Stimulated activated CD4-positive, alpha-beta T cell treated with anti-CD3 and anti-CD28 coated beads, Interleukin-2, amount 100 ng/mL, for 24 hours (primary cell): Measurements from ENCODE around the gene TPGS1.

ENCODE experiments used
- DNase-seq, 2 donors: peaks; one replicate each; pipeline ENCODE4 v3.0.0-alpha.2; 2020

The TPGS1 gene

DNA sequence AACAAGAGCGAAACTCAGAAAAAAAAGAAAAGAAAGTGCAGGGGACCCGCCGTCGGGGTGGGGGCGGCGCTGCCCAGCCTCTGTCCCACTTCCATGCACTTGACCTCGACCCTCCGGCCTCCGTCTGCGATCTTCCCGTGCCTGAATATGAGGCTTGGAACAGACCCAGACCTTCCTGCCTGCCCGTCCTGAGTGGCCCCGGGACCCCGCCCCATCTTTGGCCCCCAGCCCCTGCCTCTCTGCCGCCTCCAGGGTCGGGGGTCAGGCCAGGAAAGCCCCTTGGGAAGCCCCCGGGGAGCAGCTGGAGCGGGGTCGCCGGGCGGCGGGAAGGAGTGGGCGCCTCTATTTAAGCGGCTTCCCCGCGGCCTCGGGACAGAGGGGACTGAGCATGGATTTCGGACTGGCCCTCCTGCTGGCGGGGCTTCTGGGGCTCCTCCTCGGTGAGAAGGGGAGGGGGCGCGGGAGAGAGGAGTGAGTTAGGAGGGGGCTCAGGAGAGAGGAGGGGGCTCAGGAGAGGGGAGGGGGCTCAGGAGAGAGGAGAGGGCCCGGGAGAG lies 11.1 kb upstream of the TPGS1 start, which contains the start of gene MADCAM1:
MADCAM1 (plus strand) TSS at position 375 of the 554 bp plus-strand sequence; CDS start at position 389, 14 bp downstream.
- DNase-seq = no peak

DNA sequence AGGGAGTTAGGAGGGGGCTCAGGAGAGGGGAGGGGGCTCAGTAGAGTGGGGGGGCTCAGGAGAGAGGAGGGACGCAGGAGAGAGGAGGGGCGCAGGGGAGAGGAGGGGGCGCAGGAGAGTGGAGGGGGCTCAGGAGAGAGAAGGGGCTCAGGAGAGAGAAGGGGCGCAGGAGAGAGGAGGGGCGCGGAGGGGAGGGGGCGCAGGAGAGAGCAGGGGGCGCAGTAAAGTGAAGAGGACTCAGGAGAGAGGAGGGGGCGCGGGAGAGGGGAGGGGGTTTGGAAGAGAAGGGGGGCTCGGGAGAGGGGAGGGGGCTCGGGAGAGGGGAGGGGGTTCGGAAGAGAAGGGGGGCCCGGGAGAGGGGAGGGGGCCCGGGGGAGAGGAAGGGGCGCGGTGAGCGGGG lies 10.3 kb upstream of the TPGS1 start:
- DNase-seq = no peak

DNA sequence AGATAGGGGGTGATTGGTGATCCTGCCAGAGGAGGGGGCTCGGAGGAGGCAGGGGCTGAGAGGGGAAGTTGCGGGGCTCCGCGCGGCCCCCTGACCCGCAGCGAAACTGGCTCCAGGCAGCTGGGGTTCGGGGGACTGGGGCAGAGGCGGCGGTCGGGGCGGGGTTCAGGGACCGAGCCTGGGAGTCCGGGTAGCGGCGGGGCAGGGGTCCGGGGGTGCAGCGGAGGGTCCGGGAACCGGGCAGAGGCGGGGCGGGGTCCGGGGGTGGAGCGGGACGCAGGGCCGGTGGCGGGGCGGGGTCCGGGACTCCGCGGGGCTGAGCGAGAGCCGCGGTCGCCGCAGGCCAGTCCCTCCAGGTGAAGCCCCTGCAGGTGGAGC lies 9.8 kb upstream of the TPGS1 start:
- DNase-seq = no peak

DNA sequence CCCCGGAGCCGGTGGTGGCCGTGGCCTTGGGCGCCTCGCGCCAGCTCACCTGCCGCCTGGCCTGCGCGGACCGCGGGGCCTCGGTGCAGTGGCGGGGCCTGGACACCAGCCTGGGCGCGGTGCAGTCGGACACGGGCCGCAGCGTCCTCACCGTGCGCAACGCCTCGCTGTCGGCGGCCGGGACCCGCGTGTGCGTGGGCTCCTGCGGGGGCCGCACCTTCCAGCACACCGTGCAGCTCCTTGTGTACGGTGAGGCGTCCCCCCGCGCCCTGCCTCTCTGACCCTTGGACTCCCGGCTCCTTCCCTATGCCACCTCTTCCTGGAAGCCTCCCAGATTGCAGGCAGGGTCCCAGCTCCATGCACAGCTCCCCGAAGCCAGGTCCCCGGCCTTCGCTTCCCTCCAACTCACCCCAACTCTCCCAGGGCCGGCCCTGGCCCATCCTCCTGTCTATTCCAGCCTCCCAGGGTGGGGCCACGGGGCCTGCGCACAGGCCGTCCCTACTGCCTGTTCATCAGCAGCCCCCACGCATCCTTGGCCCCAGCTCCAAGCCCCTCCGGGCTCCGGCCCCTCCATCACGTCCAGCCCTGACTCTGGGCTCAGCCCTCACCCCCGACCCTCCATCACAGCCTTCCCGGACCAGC lies 9.3 kb upstream of the TPGS1 start:
- no peak for DNase-seq

DNA sequence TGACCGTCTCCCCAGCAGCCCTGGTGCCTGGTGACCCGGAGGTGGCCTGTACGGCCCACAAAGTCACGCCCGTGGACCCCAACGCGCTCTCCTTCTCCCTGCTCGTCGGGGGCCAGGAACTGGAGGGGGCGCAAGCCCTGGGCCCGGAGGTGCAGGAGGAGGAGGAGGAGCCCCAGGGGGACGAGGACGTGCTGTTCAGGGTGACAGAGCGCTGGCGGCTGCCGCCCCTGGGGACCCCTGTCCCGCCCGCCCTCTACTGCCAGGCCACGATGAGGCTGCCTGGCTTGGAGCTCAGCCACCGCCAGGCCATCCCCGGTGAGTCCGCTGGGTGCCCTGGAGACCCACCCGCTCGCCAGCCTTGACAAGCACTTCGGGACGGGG lies 8.8 kb upstream of the TPGS1 start:
- DNase-seq = no peak

DNA sequence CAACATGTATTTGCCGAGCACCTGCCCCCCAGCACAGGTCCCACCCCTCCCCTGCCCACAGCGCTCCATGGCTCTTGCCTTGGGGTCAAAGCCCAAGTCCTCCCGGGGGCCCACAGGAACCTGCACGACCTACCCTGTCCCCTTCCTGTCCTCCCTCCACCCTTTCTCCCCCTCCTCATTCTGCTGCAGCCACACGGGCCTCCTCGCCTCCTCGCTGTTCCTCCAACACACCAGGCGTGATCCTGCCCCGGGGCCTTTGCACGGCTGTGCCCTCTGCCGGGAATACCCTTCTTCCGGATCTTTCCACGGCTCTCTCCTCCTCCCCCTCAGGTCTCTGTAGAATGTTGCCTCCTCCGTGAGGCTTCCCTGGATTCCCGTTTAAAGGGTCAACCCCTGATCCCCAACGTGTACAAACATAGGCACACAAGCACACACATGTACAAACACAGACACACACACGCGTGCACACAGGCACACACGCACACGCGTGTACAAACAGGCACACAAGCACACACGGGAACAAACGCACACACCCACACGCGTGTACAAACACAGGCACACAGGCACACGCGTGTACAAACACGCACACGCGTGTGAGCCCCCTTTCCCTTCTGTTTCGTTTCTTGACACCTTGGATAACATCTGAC lies 8.2 kb upstream of the TPGS1 start:
- DNase-seq = no peak

DNA sequence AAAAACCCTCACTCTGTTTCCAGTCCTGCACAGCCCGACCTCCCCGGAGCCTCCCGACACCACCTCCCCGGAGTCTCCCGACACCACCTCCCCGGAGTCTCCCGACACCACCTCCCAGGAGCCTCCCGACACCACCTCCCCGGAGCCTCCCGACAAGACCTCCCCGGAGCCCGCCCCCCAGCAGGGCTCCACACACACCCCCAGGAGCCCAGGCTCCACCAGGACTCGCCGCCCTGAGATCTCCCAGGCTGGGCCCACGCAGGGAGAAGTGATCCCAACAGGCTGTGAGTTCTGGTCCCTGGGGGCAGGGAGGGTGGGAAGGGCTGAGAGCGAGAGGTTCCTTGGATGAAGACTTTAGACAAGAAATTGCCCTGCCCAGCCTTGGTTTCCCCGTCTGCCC lies 5.7 kb upstream of the TPGS1 start:
- DNase-seq = no peak

DNA sequence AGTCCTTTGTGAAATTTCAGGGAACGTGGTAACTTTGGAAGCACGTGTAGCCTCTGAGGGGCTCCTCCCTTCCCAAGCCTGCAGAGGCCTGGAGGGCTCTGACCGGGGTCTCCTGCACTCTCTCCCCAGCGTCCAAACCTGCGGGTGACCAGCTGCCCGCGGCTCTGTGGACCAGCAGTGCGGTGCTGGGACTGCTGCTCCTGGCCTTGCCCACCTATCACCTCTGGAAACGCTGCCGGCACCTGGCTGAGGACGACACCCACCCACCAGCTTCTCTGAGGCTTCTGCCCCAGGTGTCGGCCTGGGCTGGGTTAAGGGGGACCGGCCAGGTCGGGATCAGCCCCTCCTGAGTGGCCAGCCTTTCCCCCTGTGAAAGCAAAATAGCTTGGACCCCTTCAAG lies 2.7 kb upstream of the TPGS1 start:
- DNase-seq = no peak

DNA sequence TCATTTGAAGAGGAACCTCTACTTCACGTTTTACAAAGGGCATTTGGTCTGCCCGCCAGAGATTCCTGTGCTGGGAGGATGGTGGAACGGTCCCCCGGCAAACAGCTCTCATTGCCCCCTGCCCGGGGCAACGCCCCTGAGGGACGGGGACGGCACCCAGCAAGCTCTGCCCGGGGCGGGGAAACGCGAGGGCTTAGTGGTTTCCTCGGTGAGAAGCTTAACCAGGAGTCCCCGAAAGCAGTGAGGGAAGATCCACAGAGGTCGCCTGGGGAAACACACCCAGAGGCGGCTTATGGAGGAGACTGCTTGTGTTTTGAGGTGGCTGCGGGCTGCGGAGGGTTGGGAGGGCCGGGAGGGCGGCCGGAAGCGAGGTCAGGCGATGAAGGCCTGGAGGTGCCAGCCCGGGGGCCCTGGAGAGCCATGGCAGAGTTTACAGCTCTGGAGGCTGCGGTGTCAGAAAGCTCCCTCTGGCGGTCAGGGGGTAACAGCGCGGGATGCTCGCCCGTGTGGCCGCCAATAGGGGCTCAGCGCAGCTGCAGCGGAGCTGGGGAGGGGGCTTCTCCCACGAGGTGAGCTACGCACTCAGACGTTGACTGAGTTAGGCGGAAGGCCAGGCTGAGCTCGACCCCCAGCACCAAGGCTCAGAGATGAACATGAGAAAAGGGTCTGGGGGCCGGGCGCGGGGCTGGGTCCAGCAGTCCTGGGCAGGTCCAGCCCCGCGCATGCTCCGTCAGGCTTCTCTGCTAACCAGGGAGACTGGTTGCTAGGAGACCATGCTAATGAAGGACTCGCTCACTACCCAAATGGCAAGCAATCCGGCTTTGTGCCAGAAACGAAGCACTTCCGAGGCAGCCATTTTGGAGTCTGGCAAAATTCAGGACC lies 652 bp upstream of the TPGS1 start:
- DNase-seq = peak; percentile 91 to 95

DNA sequence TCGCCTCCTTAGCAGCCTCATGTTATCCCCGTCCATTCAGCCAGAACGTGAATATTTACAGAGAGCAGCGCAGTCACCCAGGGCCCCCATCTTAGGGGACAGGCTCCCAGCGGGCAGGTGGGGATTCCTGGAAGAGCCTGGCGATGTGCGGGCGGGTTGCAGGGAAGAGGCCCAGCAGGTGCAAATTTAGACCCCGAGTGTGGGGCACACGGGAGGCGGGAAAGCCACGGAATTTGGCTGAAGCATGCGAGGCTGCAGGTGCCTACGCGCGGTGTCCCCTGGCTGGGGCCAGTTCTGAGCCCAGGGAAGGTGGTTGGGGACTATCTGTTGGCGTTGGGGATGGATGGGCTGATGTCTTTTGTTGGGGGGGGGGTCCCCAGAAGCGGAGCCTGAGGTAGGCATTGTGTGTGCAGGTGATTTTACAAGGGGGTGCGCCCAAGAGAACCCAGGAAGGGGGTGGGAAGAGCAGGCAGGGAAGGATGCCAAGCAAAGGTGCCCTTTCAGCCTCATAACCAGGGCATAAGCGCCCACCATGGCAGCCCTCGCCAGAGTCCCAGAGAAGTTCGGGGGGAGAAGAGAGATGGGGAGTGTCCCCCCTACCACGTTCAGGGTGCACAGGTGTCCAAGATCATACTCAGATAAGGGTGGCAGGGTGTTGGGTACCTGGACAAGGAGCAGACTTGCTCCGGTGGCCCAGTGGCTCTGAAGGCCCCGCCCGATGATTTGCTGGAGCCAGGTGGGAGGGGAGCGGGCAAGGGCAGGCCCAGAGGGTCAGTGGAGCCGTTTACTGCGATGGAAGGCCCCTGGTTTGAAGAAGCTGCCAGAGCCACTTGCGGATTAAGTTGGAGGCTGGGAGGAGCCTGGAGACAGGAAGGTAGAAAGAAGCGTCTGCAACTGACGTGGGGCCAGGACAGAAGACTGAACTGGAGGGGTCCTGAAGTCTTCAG lies 1.2 kb downstream of the TPGS1 start:
- DNase-seq = no peak

DNA sequence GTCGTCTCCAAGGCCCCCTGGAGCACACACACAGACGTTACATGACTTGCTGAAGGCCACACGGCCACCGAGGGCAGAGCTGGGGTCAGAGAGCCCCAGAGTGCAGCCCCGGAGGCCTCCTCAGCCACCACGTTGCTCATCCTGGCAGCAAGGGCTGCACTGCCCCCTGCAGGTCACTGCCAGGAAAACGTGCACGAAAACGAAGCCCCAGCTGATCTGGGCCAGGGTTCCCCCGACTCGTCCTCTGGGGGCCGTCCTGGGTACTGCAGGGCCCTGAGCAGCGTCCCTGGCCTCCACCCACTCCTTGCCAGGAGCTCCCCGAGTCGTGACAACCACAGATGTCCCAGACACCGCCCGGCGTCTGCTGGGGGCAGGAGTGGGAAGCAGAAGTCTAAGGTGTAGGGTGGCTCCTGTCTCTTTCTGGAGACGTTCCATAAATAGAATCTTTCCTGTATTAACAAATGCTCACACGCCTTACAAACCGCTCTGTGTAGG lies 3.4 kb downstream of the TPGS1 start:
- peak; percentile 95 to 96 for DNase-seq

DNA sequence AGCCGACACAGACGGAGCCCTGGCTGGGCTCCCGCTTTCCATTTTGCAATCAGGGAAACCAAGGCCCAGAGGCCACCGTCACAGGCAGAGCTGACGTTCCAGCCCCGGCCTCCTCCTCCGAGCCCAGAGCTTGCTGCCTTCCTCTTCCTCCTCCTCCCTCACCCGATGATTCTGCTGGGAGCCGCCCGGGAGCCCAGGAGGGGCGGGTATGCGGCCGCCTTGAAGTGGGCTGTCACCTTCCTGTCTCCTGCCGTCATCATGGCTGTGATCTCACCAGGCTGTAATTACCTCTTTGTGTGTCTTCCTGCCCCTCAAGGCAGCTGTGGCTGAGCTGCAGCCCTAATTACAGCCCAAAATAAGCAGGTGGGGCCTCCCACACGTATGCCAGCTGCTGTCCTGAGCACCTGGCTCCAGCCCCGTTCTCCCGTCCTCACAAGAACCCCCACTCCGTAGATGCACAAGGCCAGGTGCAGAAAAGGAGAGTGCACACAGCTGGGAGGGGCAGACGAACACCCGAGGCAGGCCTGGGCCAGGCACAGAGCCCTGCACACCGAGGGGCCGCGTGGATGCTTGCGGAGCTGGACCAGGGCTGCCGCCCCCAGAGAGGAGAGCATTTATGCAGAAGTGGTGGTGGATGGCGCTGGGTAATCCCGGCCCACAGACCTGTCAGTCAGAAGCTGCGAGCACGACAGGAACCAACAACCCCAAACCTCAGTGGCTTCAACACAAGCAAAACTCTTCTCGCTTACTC lies 4.0 kb downstream of the TPGS1 start:
- DNase-seq = peak; percentile 74 to 76

DNA sequence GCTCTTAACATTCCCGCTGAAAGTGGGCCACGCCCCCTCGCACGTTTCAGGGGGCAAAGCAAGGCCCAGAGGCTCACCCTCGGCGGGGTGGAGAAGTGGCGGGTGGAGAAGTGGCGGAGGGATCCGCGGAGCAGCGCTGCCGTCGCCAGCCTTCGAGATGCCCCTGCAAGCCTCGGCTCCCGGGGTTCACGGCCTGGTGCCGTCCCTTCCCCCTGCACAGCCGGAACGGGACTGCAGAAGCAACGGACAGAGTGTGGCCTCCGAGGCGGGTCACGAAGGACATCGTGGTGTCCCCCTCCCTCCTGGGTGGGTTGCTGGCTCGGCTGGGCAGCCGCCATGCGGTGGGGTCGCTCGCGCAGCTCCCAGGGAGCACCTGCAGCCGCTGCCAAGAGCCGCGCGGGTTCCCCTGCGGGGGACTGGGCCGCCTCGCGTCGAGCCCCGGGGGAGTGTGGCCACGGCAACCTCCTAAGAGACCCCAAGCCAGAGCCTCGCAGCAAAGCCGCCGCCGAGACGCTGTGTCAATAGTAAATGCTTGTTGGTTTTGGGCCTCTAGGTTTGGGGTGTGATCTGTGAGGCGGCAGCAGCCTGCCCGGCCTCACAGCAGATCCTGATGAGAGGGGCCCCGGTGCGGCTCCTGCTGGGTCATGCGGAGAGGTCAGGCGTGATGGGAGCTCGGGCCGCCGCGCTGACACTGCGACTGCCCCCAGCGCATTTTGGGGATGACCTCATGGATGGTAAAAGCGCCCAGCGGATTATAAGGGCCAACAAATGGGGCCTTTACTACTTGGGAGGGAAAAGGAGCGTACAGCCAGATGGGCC lies 5.5 kb downstream of the TPGS1 start:
- no peak for DNase-seq

DNA sequence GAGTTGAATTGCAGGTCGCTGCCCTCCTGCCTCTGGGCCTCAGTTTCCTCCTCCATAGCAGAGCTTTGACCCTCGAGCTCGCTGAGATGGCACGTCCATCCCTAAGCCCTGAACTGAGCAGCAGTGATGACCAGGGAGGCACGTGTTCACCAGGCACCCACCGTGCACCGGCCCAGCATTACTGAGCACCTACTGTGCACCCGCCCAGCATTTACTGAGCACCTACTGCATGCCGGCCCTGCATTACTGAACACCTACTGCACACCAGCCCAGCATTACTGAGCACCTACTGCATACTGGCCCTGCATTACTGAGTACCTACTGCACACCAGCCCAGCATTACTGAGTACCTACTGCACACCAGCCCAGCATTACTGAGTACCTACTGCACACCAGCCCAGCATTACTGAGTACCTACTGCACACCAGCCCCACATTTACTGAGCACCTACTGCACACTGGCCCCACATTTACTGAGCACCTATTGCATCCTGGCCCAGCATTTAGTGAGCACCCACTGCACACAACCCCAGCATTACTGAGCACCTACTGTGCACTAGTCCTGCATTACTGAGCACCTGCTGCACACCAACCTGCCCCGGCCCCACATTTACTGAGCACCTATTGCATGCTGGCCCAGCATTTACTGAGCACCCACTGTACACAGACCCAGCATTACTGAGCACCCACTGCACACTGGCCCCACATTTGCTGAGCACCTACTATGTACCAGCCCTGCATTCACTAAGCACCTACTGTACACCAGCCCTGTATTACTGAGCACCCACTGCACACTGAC lies 6.3 kb downstream of the TPGS1 start:
- DNase-seq = no peak

DNA sequence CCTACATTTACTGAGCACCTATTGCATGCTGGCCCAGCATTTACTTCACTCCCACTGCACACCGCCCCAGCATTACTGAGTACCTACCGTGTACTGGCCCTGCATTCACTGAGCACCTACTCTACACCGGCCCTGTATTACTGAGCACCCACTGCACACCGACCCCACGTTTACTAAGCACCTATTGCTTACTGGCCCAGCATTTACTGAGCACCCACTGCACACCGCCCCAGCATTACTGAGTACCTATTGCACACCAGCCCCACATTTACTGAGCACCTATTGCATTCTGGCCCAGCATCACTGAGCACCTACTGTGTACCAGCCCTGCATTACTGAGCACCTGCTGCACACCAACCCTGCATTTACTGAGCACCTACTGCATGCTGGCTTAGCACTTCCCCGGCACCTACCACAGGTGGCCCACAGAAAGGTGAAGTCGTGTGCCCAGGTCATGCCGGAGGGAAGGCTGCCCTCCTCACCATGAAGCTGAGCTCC lies 6.9 kb downstream of the TPGS1 start:
- no peak for DNase-seq

DNA sequence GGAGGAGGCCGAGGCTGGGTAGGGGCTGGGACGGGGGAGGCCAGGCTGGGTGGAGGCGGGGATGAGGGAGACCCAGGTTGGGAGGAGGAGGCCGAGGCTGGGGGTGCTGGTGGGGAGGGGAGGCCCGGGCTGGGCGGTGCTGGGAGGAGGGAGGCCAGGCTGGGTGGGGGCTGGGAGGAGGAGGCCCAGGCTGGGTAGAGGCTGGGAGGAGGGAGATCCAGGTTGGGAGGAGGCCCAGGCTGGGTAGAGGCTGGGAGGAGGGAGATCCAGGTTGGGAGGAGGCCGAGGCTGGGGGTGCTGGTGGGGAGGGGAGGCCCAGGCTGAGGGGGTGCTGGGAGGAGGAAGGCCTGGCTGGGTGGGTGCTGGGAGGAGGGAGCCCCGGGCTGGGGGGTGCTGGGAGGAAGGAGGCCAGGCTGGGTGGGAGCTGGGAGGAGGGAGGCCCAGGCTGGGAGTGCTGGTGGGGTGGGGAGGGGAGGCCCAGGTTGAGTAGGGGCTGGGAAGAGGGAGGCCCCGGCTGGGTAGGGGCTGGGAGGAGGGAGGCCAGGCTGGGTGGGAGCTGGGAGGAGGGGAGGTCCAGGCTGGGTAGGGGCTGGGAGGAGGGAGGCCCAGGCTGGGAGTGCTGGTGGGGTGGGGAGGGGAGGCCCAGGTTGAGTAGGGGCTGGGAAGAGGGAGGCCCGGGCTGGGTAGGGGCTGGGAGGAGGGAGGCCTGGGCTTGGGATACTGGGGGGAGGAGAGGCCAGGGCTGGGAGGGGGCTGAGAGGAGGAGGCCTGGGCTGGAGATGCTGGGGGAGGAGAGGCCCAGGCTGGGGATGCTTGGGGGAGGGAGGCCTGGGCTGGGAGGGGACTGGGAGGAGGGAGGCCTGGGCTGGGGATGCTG lies 10.7 kb downstream of the TPGS1 start:
- DNase-seq = no peak

DNA sequence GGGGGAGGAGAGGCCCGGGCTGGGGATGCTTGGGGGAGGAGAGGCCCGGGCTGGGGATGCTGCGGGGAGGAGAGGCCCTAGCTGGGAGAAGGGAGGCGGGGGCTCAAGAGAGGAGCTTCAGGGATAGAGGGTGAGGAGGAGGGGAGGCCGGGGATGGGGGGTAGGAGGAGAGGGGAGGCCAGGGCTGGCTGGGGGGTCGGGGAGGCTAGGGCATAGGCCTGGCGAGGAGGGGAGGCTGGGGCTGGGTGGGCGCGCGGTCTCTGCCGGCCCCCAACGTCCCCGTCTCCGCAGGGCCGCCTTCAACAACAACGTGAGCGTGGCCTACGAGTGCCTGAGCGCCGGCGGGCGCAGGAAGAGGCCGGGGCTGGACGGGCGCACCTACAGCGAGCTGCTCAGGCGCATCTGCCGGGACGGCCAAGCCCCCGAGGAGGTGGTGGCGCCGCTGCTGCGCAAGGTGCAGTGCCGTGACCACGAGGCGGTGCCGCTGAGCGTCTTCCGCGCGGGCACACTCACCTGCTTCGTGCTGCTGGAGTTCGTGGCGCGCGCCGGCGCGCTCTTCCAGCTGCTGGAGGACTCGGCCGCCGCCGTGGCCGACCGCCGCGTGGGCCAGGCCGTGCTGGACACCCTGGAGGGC lies 11.4 kb downstream of the TPGS1 start:
- peak; percentile 57 to 63 for DNase-seq

DNA sequence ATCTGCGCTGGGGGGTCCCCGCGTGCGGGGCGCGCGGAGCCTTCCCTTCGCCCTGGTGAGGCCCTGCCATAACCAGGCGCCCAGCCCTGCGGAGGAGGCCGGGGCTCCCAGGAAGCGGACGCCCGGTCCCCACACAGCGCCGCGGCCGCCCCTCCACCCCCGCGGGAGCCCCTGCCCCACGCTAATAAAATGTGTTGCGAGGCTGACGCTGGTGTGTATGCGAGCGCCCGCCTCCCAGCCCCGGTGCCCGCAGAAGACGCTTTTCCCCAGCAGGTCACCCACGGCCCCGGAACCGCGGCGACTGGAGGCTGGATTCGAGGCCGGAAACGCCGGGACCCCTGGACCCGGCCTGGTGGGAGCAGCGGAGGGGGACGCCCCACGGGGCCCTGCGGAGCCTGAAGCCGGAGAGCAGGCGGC lies 12.2 kb downstream of the TPGS1 start:
- no peak for DNase-seq
